Endothelial cell of hepatic sinusoid (primary cell): ENCODE results near the gene GNB4.

ENCODE experiments used
- in situ Hi-C: cut with HindIII; loops from 2 replicates; pipeline ENCODE4 v1.10.0; 2017; ENCODE audit warnings: low sequenced_read_pairs

Gene GNB4

GRCh38 chr3:179438841-179439240 is 12.4 kb downstream of the GNB4 start:
- in situ Hi-C loops = no loop called here

DNA sequence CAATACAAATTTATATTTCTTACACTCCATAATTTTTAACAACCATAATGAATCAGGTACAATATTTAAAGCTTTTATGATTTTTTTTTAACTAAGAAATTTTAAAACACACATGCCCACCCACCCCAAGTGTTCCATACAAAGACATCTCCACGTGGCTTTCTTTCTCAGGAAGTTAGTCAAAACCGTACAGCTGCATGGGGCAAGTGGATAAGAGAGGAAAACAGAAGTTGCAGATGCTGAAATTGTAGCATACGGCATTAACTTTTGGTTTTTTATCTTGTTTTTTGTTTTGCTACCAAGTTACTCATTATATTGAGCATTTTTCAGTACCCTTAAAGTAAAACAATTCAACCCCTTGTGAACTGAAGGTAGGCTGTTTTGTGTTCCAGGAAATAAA is 14.8 kb downstream of the GNB4 start:
- in situ Hi-C loops = no loop called here

GRCh38 chr3:179432451-179432850 is 18.8 kb downstream of the GNB4 start:
- in situ Hi-C loops = no loop called here

DNA sequence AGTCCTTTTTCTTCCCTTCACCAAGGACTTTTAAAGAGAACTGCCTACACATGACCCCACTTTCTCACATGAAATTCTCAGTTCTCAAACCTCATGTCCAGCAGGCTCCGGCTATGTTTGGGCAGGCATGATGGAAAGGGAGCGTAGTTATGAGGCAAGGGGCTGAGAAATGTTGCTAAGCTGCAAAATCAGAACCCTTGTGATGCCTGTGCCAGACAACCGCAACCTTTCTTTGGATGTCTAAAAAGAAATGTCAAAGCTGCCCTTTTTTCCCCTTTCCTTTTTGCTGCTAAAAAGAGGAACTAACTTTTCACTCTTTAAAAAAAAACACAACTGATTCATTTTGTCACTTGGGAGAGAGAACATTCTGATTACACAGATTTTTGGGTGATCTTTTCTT is 19.2 kb downstream of the GNB4 start:
- in situ Hi-C loops = no loop called here

DNA sequence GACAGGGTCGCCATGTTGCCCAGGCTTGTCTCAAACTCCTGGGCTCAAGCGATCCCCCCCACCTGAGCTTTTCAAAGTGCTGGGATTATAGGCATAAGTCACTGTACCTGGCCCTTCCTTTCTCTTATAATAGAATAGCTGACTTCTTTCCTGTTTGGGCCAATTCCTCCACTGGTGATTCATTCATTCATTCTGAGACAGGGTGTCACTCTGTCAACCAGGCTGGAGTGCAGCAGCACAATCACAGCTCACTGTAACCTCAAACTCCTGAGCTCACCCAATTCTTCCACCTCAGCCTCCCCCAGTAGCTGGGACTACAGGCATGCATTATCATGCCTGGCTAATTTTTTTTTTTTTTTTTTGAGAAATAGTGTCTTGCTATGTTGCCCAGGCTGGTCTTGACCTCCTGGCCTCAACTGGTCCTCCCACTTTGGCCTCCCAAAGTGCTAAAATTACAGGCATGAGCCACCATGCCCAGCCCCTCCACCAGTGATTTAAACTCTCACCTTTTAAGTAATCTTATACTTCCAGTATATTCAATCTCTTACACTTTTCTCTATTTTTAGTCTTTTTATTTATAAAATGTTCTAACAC is 20.9 kb downstream of the GNB4 start:
- in situ Hi-C loops = no loop called here

DNA sequence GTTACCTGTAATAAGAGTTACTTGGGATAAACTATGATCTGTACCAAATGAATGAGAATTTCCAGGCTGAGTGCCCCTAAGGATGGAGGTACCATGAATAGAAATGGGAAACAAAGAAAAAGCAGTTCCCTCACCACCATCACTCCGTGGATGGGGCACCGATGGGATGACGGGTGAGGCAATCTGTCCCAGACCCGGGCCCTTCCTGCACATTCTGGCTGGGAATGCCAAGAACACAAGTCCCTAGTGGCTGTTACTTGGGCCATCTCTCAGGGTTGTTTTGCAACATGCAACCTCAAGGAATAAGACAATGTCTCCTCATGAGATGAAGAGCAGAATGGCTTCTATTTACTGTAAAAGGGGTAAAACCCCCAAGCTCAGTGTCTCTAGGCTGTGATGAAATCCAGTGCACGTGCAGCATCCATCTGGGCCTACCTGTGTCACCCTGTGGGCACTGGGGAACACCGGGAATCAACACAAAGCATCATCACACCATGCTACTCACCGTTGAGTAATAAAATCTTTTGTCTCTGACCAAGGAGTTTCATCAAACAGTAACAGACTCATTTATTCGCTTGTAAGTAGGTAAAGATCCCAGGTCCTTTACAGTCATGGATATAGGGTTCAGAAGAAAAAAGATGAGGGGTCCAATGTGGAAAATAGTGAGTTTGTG is 22.3 kb downstream of the GNB4 start:
- in situ Hi-C loops = no loop called here

DNA sequence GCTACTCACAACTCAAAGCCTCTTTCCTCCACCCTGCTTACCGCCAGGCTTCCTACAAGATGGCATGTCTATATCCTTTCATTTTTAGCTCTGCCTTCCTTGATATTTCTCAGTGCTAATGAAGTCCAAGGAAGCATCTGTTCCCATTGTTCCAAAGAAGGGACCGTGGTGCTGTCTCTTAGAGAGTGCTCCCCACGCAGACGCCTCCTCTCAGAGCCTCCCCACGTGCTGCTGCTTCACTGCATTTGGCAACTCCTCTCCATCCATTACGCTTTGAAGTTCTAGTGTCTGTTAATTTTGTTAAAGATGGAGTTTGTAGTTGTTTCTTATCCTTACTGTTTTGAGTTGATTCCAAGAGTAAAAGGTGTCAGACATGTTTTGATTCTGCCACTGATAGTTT is 26.2 kb downstream of the GNB4 start:
- in situ Hi-C loops = no loop called here

- in situ Hi-C loops = no loop called here
These were observed 29.8 kb downstream of the GNB4 start for GRCh38 chr3:179421500-179421899.

DNA sequence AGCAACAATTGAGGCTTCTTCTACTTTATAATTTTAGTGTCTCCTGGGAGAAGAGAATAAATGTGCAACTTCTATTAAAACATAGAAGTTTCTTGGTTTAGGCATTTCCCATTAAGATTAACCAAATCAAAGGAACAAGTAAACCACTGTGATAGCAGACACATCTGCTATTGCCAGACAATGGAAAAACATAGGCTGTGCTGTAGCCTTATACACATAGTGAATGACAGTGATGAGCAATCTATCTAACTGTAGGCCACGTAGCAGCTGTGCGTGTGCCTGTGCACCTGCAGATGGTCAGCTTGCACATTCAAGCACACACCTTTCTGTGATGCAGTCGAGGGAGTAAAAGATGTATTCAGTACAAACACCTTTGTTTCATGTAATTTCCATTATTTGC is 32.7 kb downstream of the GNB4 start:
- in situ Hi-C loops = no loop called here

- in situ Hi-C loops = no loop called here
These were observed 34.6 kb downstream of the GNB4 start for GRCh38 chr3:179416681-179417080.

DNA sequence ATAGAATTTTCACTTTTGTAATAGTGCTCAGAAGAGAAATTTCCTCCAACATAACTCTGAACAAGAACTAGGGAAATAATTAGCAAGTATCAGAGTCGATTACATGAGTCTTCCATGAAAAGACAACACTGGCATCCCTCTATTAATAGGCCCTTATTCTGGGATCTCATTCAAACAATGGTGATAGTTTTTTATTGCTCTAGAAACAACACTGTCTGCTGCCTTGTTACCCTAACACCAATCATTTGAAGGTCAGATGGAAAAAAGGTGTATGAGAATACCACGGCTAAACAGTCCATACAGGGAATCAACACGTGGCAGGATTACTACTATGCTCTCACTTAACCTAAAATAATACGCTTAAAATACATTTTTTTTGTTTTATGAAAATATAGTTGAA is 35.9 kb downstream of the GNB4 start:
- in situ Hi-C loops = no loop called here

DNA sequence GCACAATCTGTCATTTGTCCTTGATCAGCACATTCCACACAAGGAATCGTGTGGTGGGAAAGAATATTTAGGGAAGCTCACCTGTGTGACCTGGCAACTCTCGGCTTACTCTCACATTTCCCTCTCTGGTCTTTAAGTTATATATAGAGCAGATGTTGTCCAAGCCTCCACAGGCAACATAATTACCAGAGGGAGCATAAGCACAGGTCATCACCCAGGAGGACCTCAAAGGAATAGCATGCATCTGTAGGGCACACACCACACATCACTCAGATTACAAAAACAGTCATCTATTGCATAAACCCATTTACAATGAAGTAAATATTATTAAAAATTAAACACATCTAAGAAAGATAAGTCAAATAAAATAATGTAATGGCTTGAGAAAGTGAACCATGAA is 36.5 kb downstream of the GNB4 start:
- in situ Hi-C loops = no loop called here

GRCh38 chr3:179410999-179411398 is 40.3 kb downstream of the GNB4 start:
- in situ Hi-C loops = no loop called here

GRCh38 chr3:179410331-179410730 is 40.9 kb downstream of the GNB4 start:
- in situ Hi-C loops = no loop called here

DNA sequence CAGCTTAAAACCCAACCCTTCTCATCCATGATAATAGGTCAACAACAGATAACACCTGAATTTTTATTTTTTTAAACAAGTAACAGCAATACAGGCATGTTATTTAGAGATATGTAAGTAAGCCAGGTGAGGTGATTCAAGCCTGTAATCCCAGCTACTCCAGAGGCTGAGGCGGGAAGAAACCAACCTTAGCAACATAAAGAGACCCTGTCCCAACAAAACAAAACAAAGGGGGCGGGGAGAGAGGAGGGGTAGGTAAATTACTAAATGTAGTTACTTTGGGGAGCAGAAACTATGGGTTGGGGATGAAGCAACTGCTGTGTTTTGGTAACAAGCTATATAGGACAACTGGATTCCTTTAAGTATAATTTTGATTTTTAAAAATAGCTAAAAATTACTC is 47.0 kb downstream of the GNB4 start:
- in situ Hi-C loops = no loop called here

- in situ Hi-C loops = no loop called here
These were observed 48.3 kb downstream of the GNB4 start for GRCh38 chr3:179402963-179403362.

GRCh38 chr3:179401561-179401960 is 49.7 kb downstream of the GNB4 start:
- in situ Hi-C loops = no loop called here

GRCh38 chr3:179398574-179399231 is 52.6 kb downstream of the GNB4 start:
- in situ Hi-C loops = no loop called here

DNA sequence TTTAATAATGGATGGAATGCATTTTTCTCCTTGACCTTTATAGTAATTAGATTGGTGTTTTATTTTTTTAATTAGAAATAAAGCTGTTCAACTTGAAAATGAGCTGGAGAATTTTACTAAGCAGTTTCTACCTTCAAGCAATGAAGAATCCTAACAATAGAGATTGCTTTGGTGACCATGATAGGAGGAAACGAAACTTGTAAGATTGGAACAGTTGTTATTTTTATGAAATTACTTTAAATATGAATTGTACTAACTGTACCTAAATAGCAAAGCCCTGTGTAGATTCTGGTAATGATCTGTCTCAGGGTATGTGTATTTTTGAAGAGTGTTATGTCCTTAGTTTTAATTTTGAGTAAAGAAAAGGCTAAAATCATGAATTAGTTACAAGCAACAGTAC is 59.4 kb downstream of the GNB4 start:
- in situ Hi-C loops = no loop called here

DNA sequence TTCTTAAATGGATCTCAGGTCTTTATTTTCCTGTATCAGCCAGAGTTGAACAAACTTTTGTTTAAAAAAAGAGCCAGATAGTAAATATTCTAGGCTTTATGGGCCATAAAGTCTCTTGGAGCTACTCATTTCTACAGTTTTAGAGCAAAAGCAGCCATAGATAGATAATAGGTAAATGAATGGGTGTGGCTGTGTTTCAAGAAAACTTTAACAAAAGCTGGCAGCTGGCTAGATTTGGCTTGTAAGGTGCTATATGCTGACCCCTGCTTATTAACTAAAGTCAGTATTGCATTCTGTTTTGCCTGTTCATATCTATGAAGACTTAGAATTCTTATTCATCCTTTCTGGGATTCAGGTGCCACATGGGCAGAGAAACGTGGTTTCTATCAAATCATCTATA is 74.8 kb downstream of the GNB4 start:
- in situ Hi-C loops = no loop called here

DNA sequence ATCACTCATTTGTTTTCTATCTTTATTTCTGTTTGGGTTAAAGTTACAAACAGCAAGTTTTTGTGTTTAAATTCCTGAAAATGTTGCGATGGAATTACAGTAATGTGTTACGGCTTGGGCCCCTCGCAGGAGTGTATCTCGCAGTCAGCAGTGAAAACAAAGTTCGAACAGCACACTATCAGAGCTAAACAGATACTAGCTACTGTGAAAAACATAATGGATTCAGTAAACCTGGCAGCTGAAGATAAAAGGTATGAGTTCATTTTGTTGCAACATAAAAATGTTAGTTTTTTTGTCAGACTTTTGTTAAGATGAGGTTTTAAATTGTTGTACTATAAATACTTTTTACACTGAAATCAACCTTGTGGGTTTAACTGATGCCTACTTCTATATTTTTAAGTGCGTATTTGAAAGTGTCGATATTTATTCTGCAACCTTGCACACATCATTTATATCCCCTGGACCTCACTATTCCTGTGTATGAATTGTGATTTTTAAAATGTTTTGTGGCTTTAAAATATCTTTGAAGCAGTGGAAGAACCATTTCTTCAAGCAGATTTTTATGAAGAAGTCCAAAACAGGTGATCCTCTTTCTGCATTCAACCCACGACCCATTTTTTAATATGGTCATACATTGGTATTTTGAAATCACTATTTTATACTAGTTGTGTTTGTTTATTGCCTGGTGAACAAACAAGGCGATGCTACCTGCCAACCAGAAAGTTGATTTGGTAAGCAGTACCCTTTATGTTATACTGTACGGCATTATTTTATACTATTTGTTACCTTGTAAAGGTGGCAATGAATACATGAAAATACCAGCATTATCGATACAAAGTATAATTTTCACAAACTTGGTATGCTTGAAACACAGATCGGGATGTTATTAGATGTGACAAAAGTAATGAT is 75.9 kb downstream of the GNB4 start:
- in situ Hi-C loops = no loop called here
